Thoracic aorta (tissue), 2 donors: ENCODE data around the gene PAH. TPM values are rescaled to one million over a fixed set of nuclear protein-coding genes. Genes with fewer than 3 reads are reported as not detected.

ENCODE experiments used
- ATAC-seq: fragments of 150-250 bp; one replicate; pipeline ENCODE4 v1.8.0; 2017; ENCODE audit warnings: low read depth; ENCODE audit not compliant: insufficient number of reproducible peaks, low FRiP score
- DNase-seq: peaks from one replicate; pipeline ENCODE4 v3.0.0-alpha.2; 2020; ENCODE audit warnings: low spot score
- H3K27ac ChIP-seq, 2 donors: fragments of 200-600 bp; sonication (generic); 1 replicate in 1 of 2; 2 replicates in 1 of 2; pipeline ENCODE4 v1.5.1; 2016; ENCODE audit warnings: mild to moderate bottlenecking in 2 of 2, moderate library complexity in 2 of 2
- H3K27me3 ChIP-seq: fragments of 200-600 bp; sonication (generic); replicated peaks from 2 replicates; pipeline ENCODE4 v1.6.0; 2016; ENCODE audit warnings: mild to moderate bottlenecking; ENCODE audit not compliant: insufficient read depth
- H3K36me3 ChIP-seq: fragments of 200-600 bp; sonication (generic); one replicate; pipeline ENCODE4 v1.5.1; 2016
- H3K4me1 ChIP-seq, 2 donors: fragments of 200-600 bp; sonication (generic); 1 replicate in 1 of 2; 2 replicates in 1 of 2; pipeline versions ENCODE4 v1.5.1 to v1.6.0; 2016; ENCODE audit warnings: low read depth in 2 of 2, mild to moderate bottlenecking in 1 of 2; ENCODE audit not compliant: control insufficient read depth in 1 of 2
- H3K4me3 ChIP-seq: fragments of 200-600 bp; sonication (generic); 2 replicates; pipeline ENCODE4 v1.5.1; 2016; ENCODE audit warnings: mild to moderate bottlenecking
- H3K9me3 ChIP-seq: fragments of 200-600 bp; sonication (generic); 2 replicates; pipeline ENCODE4 v1.5.1; 2016
- total RNA-seq, 2 donors: library from RNA; depleted of rRNA; stranded (reverse); fragments of >200 nt; gene quantifications; one replicate each; pipeline versions ENCODE4 v1.1.0 to v1.2.3, GENCODE V29; 2016
- TF ChIP-seq, protein P1 (sequence below): fragments of 200-600 bp; sonication (generic); IDR thresholded peaks from one replicate; pipeline ENCODE4 v1.5.1; 2019; ENCODE audit warnings: antibody characterized with exemption

Gene PAH
- total RNA-seq, 2 donors from 2014 or later: not detected

DNA sequence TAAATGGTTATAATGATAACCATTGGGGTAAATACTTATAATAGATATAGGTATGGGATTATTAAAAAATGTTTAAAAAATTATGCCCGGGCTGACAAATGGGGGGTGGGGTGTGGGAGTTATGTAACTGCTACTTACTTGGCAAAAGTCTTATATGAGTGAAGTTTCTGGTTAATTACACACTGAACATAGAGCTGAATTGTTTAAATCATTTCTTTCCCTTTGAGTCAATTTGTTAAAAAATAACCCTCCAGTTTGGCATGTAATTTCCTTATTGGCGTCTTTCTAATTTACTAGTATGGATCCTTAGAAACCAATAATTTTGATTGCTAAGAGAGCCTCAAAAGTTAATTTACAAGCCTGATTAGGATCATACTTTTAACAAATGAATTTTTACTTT is 16.7 kb downstream of the PAH start:
- ATAC-seq: no peak

GRCh38 chr12:102896067-102896466 is 21.0 kb downstream of the PAH start:
- TF ChIP-seq, protein P1, sequence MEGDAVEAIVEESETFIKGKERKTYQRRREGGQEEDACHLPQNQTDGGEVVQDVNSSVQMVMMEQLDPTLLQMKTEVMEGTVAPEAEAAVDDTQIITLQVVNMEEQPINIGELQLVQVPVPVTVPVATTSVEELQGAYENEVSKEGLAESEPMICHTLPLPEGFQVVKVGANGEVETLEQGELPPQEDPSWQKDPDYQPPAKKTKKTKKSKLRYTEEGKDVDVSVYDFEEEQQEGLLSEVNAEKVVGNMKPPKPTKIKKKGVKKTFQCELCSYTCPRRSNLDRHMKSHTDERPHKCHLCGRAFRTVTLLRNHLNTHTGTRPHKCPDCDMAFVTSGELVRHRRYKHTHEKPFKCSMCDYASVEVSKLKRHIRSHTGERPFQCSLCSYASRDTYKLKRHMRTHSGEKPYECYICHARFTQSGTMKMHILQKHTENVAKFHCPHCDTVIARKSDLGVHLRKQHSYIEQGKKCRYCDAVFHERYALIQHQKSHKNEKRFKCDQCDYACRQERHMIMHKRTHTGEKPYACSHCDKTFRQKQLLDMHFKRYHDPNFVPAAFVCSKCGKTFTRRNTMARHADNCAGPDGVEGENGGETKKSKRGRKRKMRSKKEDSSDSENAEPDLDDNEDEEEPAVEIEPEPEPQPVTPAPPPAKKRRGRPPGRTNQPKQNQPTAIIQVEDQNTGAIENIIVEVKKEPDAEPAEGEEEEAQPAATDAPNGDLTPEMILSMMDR: no peak
- H3K9me3 ChIP-seq: no peaks in the 10 kb centered on the region
- H3K4me3 ChIP-seq: no peak overlapping the region
- H3K4me1 ChIP-seq: no peaks in the 10 kb centered on the region
- no peaks in the 10 kb centered on the region for H3K27me3 ChIP-seq
- H3K36me3 ChIP-seq: no peaks in the 10 kb centered on the region
- DNase-seq: no peak
- no peak overlapping the region for H3K27ac ChIP-seq
- no peak for ATAC-seq

More for the DNA sequence above, 16.7 kb downstream of the PAH start:
- TF ChIP-seq, protein P1: no peak
- Histone ChIP-seq H3K9me3 (no peaks in the 10 kb centered on the region), H3K4me1 (no peaks in the 10 kb centered on the region), H3K27me3 (no peaks in the 10 kb centered on the region), H3K36me3 (no peaks in the 10 kb centered on the region), H3K27ac (no peak overlapping the region), H3K4me3 (no peak overlapping the region)
- no peak for DNase-seq

GRCh38 chr12:102891756-102892155 is 25.3 kb downstream of the PAH start:
- TF ChIP-seq, protein P1: no peak
- DNase-seq (no peak), ATAC-seq (no peak)
- Histone ChIP-seq H3K4me3 (no peak overlapping the region), H3K27ac (no peak overlapping the region), H3K9me3 (no peaks in the 10 kb centered on the region), H3K27me3 (no peaks in the 10 kb centered on the region), H3K36me3 (no peaks in the 10 kb centered on the region), H3K4me1 (no peaks in the 10 kb centered on the region)

GRCh38 chr12:102888511-102888910 is 28.5 kb downstream of the PAH start:
- Histone ChIP-seq H3K27ac (no peak overlapping the region), H3K4me1 (no peaks in the 10 kb centered on the region), H3K9me3 (no peaks in the 10 kb centered on the region), H3K4me3 (no peak overlapping the region), H3K27me3 (no peaks in the 10 kb centered on the region), H3K36me3 (no peaks in the 10 kb centered on the region)
- DNase-seq (no peak), ATAC-seq (no peak)
- TF ChIP-seq, protein P1: no peak

DNA sequence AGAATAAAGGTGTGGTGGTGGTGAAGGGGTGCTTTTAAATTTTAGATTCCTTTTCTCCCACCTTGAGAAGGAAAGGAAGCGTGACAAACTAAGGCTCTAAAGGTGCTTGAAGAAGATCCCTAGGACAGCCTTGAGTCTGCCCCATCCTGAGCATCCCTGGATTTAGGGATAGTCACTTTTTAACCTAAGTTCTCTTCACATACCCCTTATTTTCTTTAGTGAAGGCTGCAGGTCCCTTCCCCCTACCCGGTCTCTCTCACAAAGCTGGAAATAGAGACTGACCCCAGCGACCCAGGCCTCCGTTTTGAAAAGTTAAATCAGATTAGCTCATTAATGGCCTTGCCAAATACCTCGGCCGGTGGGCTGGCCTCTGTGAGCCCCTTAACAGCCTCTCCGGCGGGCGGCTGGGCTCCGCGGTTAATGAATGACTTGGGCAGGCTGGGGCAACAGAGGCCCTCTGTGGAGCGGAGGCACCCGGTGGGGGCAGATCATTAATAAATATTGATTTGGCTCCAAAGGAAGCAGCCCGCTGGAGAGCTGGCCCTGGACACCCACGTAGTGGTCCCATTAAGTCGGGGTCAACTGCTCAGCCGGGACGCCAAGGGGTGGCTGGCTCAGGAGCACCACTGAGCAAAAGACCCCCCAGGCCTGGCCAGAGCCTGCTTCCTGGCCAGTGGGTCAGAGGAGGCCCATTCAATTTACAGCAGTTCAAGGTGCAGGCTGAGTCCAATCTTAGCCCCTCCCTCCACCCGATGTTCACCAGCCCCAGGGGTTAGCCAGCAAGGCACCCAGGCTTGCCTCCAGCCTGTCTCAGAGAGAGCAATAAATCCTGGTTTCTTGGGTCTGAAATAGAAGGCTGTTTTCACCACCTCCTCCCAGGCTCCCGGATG is 31.8 kb downstream of the PAH start:
- no peaks in the 10 kb centered on the region for H3K4me1 ChIP-seq
- DNase-seq (no peak), ATAC-seq (no peak)
- TF ChIP-seq, protein P1: no peak
- no peak overlapping the region for H3K27ac ChIP-seq
- H3K36me3 ChIP-seq: no peaks in the 10 kb centered on the region
- H3K27me3 ChIP-seq: no peaks in the 10 kb centered on the region
- H3K9me3 ChIP-seq: no peaks in the 10 kb centered on the region
- H3K4me3 ChIP-seq: no peak overlapping the region
